Fibroblast of skin of left biceps (primary cell): ENCODE measurements around the gene CREB1.
"Not testable (repeated sequence)": the region's sequence is repeated elsewhere in the genome, so short reads cannot be mapped to it uniquely, and the experiment has no call there.

Experiments used
- DNase-seq, 2 experiments: peaks; one replicate each; pipeline ENCODE4 v3.0.0-alpha.2; 2013; ENCODE audit warnings: low read depth in 2 of 2

Gene CREB1

GRCh38 chr2:207529330-207530159, at the start of gene CREB1:
TSS of gene CREB1 (plus strand) at chr2:207529962. CDS start at chr2:207555636, 25,674 bp downstream.
- peak; percentile 98 for DNase-seq

DNA sequence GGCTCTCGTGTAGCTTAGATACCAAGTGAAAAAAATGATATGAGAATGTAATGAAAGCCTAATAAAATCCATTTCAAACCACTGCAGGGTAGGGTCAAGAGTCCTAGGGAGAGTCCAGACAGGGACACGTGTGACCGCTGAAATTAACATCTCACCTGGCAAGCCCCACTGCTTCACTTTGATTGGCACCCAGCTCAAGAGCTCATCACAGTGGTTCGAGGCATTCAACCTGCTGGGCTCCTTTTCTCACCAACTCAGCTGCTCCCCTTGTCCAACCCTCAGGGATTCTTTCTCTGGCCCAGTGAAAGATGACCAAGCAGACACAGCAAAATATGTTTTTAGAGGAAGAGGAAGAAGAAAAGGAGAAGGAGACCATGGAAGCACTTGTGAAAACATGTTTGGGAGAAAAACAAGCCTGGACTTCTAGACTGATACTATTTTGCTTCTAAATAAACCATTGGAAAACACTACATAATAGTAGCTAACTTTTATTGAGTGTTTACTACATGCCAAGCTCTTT, 49.2 kb upstream of the CREB1 start:
- DNase-seq, result no peak

DNA sequence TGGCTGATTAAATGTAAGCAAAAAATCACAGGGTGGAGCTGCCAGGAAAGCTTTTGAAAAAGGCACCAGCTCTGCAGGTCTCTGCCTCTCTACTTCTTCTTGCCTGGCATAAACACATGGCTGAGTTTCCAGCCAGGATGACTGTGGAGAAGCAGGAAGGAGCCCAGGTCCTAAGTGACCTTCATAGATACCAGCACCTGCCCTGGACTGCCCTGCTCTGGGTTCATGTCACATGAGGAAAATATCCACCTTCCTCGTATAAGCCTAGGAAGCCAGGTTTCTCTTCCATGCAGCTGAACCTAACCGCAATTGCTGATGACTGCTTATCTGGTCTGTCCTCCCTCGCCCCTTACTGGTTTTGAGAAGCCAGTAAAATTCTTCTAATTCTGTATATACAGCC, 47.8 kb upstream of the CREB1 start:
- no peak for DNase-seq

GRCh38 chr2:207482630-207483029, 47.1 kb upstream of the CREB1 start:
- peak in 1 of 2 experiments; percentile 44 for DNase-seq

DNA sequence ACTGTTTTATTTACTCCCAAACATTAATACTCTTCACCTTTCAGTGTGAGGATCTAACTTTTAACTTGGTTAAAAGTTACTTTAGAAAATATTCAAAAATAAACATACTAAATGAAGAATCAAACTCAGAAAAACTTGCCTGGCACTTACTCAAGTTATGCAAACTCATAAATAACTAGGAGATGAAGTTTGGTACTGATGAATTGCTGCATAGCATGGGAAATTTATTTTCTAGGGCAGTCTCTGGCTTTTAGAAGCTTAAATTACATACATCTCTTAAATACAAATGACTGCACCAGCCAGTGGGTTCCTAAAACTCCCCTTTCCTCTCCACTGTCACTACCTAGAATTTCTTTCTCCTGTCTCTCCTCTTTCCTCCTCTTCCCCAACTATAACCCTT, 46.7 kb upstream of the CREB1 start:
- no peak for DNase-seq

- DNase-seq, result no peak
Measured at GRCh38 chr2:207483477-207483876, 46.3 kb upstream of the CREB1 start.

GRCh38 chr2:207484444-207485391, 45.0 kb upstream of the CREB1 start:
- DNase-seq, result no peak

- peak; percentile 86 to 87 for DNase-seq
Measured at GRCh38 chr2:207487650-207488311, 42.0 kb upstream of the CREB1 start.

DNA sequence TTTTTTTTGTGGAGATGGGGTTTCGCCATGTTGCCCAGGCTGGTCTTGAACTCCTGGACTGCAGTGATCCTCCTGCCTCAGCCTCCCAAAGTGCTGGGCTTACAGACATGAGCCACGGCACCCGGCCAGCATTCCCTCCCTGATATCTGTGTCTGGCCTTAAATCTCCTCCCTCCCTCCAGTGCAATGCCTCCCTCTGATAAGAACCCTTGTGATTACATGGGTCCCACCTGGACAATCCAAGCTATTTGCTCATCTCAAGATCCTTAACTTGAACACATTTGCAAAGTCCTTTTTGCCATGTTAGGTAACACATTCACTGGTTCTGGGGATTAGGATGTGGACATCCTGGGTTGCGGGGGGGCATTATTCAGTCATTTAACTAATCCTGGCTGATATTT, 40.5 kb upstream of the CREB1 start:
- DNase-seq, result no peak

- DNase-seq, result no peak
Measured at GRCh38 chr2:207490441-207490840, 39.3 kb upstream of the CREB1 start.

DNA sequence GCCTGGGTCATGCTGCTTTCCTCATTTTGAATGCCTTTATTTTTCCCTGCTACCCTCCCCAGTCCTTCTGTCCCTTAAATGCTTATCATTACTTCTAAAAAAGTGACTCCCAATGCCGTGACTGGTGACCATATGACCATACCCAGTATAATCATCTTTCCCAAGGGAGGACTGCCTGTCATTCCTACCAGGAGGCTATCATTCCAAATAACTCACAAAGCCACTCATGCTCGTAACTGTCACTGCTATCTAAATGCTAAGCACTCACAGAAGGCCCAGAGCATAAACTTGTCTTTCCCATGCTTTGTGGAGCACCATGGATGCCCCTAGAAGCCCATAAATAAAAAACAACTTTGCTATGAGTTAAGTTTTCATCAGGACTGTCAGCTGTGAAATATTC, 38.7 kb upstream of the CREB1 start:
- DNase-seq, result no peak

DNA sequence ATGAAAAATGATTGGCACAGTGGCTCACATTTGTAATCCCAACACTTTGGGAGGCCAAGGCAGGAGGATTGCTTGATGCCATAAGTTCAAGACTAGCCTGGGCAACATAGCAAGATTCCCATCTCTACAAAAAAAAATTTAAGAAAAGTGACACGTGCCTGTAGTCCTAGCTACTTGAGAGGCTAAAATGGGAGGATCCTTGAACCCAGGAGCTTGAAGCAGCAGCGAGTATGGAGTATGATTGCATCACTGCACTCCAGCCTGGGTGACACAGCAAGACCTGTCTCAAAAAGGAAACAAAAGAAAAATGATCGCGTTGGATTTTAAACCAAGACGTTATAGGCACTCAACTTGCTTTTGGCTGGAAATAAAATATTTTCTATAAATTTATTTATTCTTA, 37.8 kb upstream of the CREB1 start:
- DNase-seq, result no peak

GRCh38 chr2:207492461-207492860, 37.3 kb upstream of the CREB1 start:
- DNase-seq, result no peak

GRCh38 chr2:207494137-207494536, 35.6 kb upstream of the CREB1 start:
- no peak for DNase-seq

DNA sequence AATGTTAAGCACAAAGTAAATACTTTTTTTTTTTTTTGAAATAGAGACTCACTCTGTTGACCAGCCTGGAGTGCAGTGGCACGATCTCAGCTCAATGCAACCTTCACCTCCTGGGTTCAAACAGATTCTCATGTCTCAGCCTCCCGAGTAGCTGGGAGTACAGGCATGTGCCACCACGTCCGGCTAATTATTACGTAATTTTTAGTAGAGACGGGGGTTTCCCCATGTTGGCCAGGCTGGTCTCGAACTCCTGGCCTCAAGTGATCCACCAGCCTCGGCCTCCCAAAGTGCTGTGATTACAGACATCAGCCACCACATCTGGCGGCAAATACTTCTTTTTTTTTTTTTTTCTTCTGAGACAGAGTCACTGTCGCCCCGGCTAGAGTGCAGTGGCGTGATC, 32.8 kb upstream of the CREB1 start:
- not testable (repeated sequence) for DNase-seq

- no peak for DNase-seq
Measured at GRCh38 chr2:207497596-207497995, 32.2 kb upstream of the CREB1 start.

GRCh38 chr2:207498427-207498826, 31.3 kb upstream of the CREB1 start:
- DNase-seq, result no peak

- DNase-seq, result no peak
Measured at GRCh38 chr2:207499114-207499513, 30.6 kb upstream of the CREB1 start.

GRCh38 chr2:207501802-207502576, 27.8 kb upstream of the CREB1 start:
- no peak for DNase-seq

GRCh38 chr2:207502577-207503198, 27.1 kb upstream of the CREB1 start:
- DNase-seq, result no peak

DNA sequence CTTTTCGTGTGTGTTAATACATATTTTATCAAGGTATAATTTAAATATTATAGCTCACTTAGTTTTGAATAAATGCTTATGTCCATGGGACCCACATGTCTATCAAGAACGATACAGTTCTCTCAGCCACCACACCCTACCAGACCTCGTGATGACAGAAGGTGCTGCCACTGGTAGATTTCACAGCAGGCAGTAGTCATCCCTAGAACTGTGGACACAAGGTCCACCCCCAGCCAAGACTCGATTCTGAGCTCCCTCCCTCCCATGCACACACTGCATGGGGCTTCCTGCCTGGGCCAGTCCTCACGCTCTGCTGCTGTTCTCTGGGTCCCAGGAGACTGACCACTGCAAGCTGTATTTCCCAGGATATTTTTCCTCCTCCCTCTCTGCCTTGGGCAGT, 26.5 kb upstream of the CREB1 start:
- DNase-seq, result no peak
